ENCODE measurements around the gene SMIM41. TPM values are rescaled to one million over a fixed set of nuclear protein-coding genes. Genes with fewer than 3 reads are reported as not detected.
A peak's percentile ranks its signal among the peaks of the same experiment; 100 is the strongest.

Gene SMIM41
- total RNA-seq, 6 experiments from 2014 or later, result not detected

GRCh38 chr12:52041695-52042123, 37.8 kb upstream of the SMIM41 start:
- peaks cover 6% of the 10 kb centered on the region for H3K27me3 Mint-ChIP-seq (ENCODE audit: insufficient read depth)
- DNase-seq, result peak; percentile 51

GRCh38 chr12:52042706-52043385, 36.7 kb upstream of the SMIM41 start:
- no peak overlapping the region for H3K4me3 Mint-ChIP-seq
- no peaks in the 10 kb centered on the region for H3K36me3 Mint-ChIP-seq (ENCODE audit: low read depth)
- no peak overlapping the region for H3K27ac Mint-ChIP-seq
- TF ChIP-seq CTCF (IDR thresholded peaks at IDR 0.05), result no peak
- H3K27me3 Mint-ChIP-seq (ENCODE audit: insufficient read depth), result peaks cover 3% of the 10 kb centered on the region
- peaks cover 56% of the 10 kb centered on the region for H3K4me1 Mint-ChIP-seq (ENCODE audit: low read depth)
- no peaks in the 10 kb centered on the region for H3K9me3 Mint-ChIP-seq
- DNase-seq, result no peak

More at GRCh38 chr12:52041695-52042123, 37.8 kb upstream of the SMIM41 start:
- H3K36me3 Mint-ChIP-seq (ENCODE audit: low read depth), result no peaks in the 10 kb centered on the region
- peaks cover 53% of the 10 kb centered on the region for H3K4me1 Mint-ChIP-seq (ENCODE audit: low read depth)
- TF ChIP-seq CTCF (IDR thresholded peaks at IDR 0.05), result peak; percentile 33
- no peaks in the 10 kb centered on the region for H3K9me3 Mint-ChIP-seq
- H3K27ac Mint-ChIP-seq, result peak overlapping the region; percentile 59; the same call in 1 of the 2 replicates
- H3K4me3 Mint-ChIP-seq, result no peak overlapping the region

- Mint-ChIP-seq H3K27me3 (ENCODE audit: insufficient read depth) (no peaks in the 10 kb centered on the region; the same call in 1 of the 2 replicates), H3K36me3 (ENCODE audit: low read depth) (no peaks in the 10 kb centered on the region), H3K4me3 (no peak overlapping the region), H3K4me1 (ENCODE audit: low read depth) (peaks cover 50% of the 10 kb centered on the region), H3K9me3 (no peaks in the 10 kb centered on the region), H3K27ac (peak overlapping the region; percentile 62; the same call in 1 of the 2 replicates)
- no peak for DNase-seq
- TF ChIP-seq CTCF (IDR thresholded peaks at IDR 0.05), result no peak
Measured at GRCh38 chr12:52043386-52044212, 35.9 kb upstream of the SMIM41 start.

GRCh38 chr12:52044292-52044983, 35.1 kb upstream of the SMIM41 start:
- H3K27ac Mint-ChIP-seq, result peak overlapping the region; percentile 85
- TF ChIP-seq CTCF (IDR thresholded peaks at IDR 0.05), result no peak
- H3K36me3 Mint-ChIP-seq (ENCODE audit: low read depth), result no peaks in the 10 kb centered on the region
- peak; percentile 68 for DNase-seq
- peaks cover 49% of the 10 kb centered on the region for H3K4me1 Mint-ChIP-seq (ENCODE audit: low read depth)
- H3K9me3 Mint-ChIP-seq, result no peaks in the 10 kb centered on the region
- peak overlapping the region; percentile 43 for H3K4me3 Mint-ChIP-seq
- no peaks in the 10 kb centered on the region; the same call in 1 of the 2 replicates for H3K27me3 Mint-ChIP-seq (ENCODE audit: insufficient read depth)

- H3K4me1 Mint-ChIP-seq (ENCODE audit: low read depth), result peaks cover 60% of the 10 kb centered on the region
- H3K4me3 Mint-ChIP-seq, result no peak overlapping the region
- H3K36me3 Mint-ChIP-seq (ENCODE audit: low read depth), result no peaks in the 10 kb centered on the region
- H3K27me3 Mint-ChIP-seq (ENCODE audit: insufficient read depth), result no peaks in the 10 kb centered on the region; the same call in 1 of the 2 replicates
- peak overlapping the region; percentile 33; the same call in 1 of the 2 replicates for H3K27ac Mint-ChIP-seq
- DNase-seq, result no peak
- H3K9me3 Mint-ChIP-seq, result no peaks in the 10 kb centered on the region
- TF ChIP-seq CTCF (IDR thresholded peaks at IDR 0.05), result no peak
Measured at GRCh38 chr12:52045794-52046199, 33.7 kb upstream of the SMIM41 start.

All from HFFc6 (cell line).